ENCODE measurements around the gene MPDZ. TPM values are rescaled to one million over a fixed set of nuclear protein-coding genes. Genes with fewer than 3 reads are reported as not detected.

The MPDZ gene
- total RNA-seq, 4 donors from 2014 or later, result 59.5 to 105 (median 74.3) TPM

- intact Hi-C loops (cut with DNase I), result no loop called here
- DNase-seq (ENCODE audit: extremely low spot score), result no peak
- Histone ChIP-seq H3K9me3 (no peaks in the 10 kb centered on the region), H3K27ac (replicated peaks in 1 of 4) (no peak overlapping the region), H3K4me3 (no peak overlapping the region), H3K27me3 (no peaks in the 10 kb centered on the region), H3K36me3 (no peaks in the 10 kb centered on the region), H3K4me1 (peaks cover 0 to 18% (median 16%) of the 10 kb centered on the region in 4 donors)
- WGBS, result 53% methylated on average over 3 of the region's 3 CpGs
- no peak for TF ChIP-seq POLR2A (IDR thresholded peaks at IDR 0.05; ENCODE audit: low read depth)
- no peak for TF ChIP-seq POLR2AphosphoS5 (IDR thresholded peaks at IDR 0.05)
- TF ChIP-seq CTCF (IDR thresholded peaks at IDR 0.05), result no peak
- no peak for TF ChIP-seq EP300 (IDR thresholded peaks at IDR 0.05)
These were observed 4.5 kb upstream of the MPDZ start for GRCh38 chr9:13284011-13284410.

- intact Hi-C loops (cut with DNase I), result no loop called here
- no peak overlapping the region for H3K4me3 ChIP-seq
- DNase-seq (ENCODE audit: extremely low spot score), result no peak
- no peak for TF ChIP-seq POLR2A (IDR thresholded peaks at IDR 0.05; ENCODE audit: low read depth)
- TF ChIP-seq EP300 (IDR thresholded peaks at IDR 0.05), result no peak
- no peak for TF ChIP-seq POLR2AphosphoS5 (IDR thresholded peaks at IDR 0.05)
- TF ChIP-seq CTCF (IDR thresholded peaks at IDR 0.05), result no peak
- no peak overlapping the region for H3K27ac ChIP-seq (replicated peaks in 1 of 4)
- no peaks in the 10 kb centered on the region for H3K9me3 ChIP-seq
- H3K27me3 ChIP-seq, result no peaks in the 10 kb centered on the region
- no peaks in the 10 kb centered on the region for H3K36me3 ChIP-seq
- peaks cover 0 to 22% (median 17%) of the 10 kb centered on the region in 4 donors for H3K4me1 ChIP-seq
These were observed 3.5 kb upstream of the MPDZ start for GRCh38 chr9:13282998-13283397.

- Histone ChIP-seq H3K4me1 (peaks cover 0 to 37% (median 32%) of the 10 kb centered on the region in 4 donors), H3K9me3 (no peaks in the 10 kb centered on the region), H3K27me3 (no peaks in the 10 kb centered on the region), H3K36me3 (no peaks in the 10 kb centered on the region), H3K27ac (replicated peaks in 1 of 4) (peak overlapping the region in 1 of 4 donors; percentile 15), H3K4me3 (no peak overlapping the region)
- 59% methylated on average over 5 of the region's 5 CpGs for WGBS
- no peak for DNase-seq (ENCODE audit: extremely low spot score)
- no peak for TF ChIP-seq POLR2AphosphoS5 (IDR thresholded peaks at IDR 0.05)
- no peak for TF ChIP-seq CTCF (IDR thresholded peaks at IDR 0.05)
- TF ChIP-seq POLR2A (IDR thresholded peaks at IDR 0.05; ENCODE audit: low read depth), result no peak
- TF ChIP-seq EP300 (IDR thresholded peaks at IDR 0.05), result no peak
- intact Hi-C loops (cut with DNase I), result no loop called here
These were observed 2.0 kb upstream of the MPDZ start for GRCh38 chr9:13281356-13282016.

- intact Hi-C loops (cut with DNase I), result no loop called here
- peak overlapping the region; percentile 87 to 96 (median 94) for H3K27ac ChIP-seq (replicated peaks in 1 of 4)
- DNase-seq (ENCODE audit: extremely low spot score), result no peak
- no peaks in the 10 kb centered on the region for H3K36me3 ChIP-seq
- WGBS, result under 1% methylated on average over 28 of the region's 67 CpGs
- H3K27me3 ChIP-seq, result no peaks in the 10 kb centered on the region
- H3K4me3 ChIP-seq, result peak overlapping the region; percentile 64 to 84 (median 74)
- H3K4me1 ChIP-seq, result peaks cover 14 to 53% (median 49%) of the 10 kb centered on the region in 4 donors
- TF ChIP-seq CTCF (IDR thresholded peaks at IDR 0.05) (peak in 2 of 3 experiments; percentile 25 to 33), POLR2AphosphoS5 (IDR thresholded peaks at IDR 0.05) (peak; percentile 71 to 75), EP300 (IDR thresholded peaks at IDR 0.05) (no peak)
- H3K9me3 ChIP-seq, result no peaks in the 10 kb centered on the region
These were observed 885 bp downstream of the MPDZ start for GRCh38 chr9:13278368-13279246.

Measured in esophagus muscularis mucosa (tissue), 4 donors.